Left colon (tissue), 2 donors: ENCODE results near the gene RCN2. TPM values are rescaled to one million over a fixed set of nuclear protein-coding genes. Genes with fewer than 3 reads are reported as not detected.

Experiments used
- ATAC-seq: fragments of 200-7000 bp; cut with Tn5 transposase; one replicate; pipeline ENCODE4 v1.9.1; 2020; ENCODE audit warnings: mild to moderate bottlenecking, moderate library complexity
- DNase-seq, 2 donors: peaks; one replicate each; pipeline ENCODE4 v3.0.0-alpha.2; 2020
- intact Hi-C, 2 donors: fragments of 100-400 bp; cut with DNase I in 1 of 2; cut with micrococcal nuclease in 1 of 2; formaldehyde crosslinking; loops; one replicate each; pipeline versions ENCODE4 v1.11.2 to v1.14.0; 2022; cut with DNase I, micrococcal nuclease
- total RNA-seq, 2 donors: library from RNA; stranded (reverse); fragmentation: NEBNext Ultra II Directional; extraction: Animal tissue kit (Norgen Biotek cat#: 25700); gene quantifications; one replicate each; pipeline ENCODE4 v1.2.1, GENCODE V29; 2021
- donor health status: DM: no; HTN: no; CAD: no.
- donor health status: DM: yes; HTN: yes; CAD: no.

The RCN2 gene
- total RNA-seq, 2 donors from 2014 or later, result 28.8 to 30.0 TPM

DNA sequence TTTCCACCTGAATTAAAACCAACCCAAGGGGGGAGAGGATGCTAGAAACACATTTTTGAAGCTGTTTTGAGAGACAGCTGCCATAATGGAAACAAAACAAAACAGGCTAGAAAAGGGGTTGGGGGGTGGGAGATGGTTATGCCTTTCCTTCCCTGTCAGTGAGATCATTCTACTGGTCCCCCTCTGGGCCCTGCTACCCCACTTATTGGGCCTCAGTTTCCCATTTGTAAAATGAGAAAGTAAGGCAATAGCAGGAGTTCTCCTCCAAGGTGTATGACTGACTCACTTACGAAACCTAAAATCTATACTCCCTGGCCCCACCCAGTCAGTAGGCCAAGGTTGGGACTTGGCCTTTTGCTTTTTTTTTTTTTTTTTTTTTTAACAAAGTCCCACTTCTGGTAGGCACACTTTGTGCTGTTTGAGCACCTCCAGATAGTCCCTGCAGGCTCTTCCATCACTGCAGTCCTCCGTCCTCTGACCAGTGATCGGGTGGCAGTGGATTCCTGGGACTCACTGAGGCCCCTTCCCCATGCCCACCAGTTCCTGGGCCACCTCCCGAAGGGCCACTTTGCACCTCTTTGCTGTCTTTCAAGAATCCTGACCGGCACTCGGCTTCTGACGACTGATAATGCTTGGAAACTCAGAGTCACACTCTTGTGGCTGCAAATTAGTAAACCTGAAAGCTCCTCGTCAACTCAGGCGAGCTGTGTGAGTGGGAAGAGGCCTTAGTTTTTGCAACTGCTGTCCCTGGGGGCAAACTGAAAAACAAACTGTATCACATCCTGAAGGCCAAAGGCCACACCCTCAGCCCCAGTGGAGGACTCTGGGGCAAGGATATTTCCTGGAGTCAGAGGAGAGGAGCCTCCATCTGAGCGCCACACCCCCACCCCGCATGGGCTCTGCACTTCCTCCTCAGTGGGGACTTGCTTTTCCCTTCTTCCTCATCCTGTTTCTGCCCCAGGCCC is 56.6 kb downstream of the RCN2 start:
- peak; percentile 55 to 60 for DNase-seq
- ATAC-seq, result peak; percentile 91
- intact Hi-C loops, result no loop called here

DNA sequence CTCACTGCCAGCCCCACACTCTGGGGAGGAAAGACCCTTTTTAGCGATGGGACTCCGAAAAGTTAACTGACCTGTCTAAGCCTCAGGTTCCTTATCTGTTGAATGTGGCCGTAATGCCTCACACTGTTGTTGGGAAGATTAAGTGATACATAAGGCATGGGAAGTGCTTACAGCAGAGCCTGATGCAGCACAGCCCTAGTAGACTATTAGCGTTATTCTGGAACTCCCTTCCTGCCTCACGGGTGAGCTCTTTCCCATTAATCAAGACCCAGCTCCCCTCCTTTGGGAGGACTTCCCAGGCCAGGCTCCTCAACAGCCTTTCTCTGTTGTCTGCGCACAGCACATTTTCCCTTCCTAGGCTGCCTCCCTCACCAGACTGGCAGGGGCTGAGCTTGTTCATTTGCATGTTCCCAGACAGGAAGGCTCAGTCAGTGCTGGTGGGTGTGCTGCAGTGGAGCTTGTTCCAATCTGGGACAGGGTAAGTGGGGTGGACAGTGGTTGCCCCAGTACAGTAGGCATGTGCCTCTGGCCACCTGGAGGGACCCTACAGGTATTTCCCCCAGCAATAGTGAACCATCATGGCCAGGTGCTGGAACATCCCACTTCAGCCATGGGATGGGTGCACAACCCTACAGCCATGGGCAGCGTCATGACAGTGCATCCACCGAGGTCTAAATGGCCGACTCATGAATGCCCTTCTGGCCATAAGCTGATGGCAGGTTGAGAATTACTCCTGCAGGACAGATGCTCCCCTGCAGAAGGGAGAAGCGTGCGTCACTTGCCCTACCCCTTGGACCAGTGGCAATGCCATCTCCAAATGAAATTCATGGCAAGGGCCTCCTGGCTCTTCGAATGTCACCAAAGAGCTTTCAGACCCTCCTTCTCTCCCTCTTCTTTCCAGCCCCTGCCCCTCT is 57.6 kb downstream of the RCN2 start:
- peak; percentile 13 for ATAC-seq
- DNase-seq, result no peak
- intact Hi-C loops, result no loop called here

DNA sequence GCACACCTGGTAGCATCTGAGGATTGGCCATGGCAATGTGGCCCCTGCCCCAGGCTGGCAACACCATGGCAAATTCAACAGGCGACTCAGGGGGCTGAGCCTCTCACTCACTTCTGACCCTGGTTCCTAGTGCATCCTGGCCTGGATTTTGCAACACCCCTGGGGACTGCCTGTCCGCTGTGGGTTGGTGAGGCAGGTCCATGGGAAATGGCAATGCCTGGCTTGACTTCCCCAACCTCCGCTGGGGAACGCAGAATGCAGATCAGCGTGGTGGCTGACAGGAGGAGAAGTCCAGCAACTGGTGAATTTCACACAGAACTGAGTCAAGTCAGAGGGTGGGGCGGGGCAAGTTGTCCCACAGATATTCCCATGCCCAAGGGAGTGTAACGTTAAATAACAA is 59.5 kb downstream of the RCN2 start:
- no peak for ATAC-seq
- intact Hi-C loops, result no loop called here
- DNase-seq, result no peak

DNA sequence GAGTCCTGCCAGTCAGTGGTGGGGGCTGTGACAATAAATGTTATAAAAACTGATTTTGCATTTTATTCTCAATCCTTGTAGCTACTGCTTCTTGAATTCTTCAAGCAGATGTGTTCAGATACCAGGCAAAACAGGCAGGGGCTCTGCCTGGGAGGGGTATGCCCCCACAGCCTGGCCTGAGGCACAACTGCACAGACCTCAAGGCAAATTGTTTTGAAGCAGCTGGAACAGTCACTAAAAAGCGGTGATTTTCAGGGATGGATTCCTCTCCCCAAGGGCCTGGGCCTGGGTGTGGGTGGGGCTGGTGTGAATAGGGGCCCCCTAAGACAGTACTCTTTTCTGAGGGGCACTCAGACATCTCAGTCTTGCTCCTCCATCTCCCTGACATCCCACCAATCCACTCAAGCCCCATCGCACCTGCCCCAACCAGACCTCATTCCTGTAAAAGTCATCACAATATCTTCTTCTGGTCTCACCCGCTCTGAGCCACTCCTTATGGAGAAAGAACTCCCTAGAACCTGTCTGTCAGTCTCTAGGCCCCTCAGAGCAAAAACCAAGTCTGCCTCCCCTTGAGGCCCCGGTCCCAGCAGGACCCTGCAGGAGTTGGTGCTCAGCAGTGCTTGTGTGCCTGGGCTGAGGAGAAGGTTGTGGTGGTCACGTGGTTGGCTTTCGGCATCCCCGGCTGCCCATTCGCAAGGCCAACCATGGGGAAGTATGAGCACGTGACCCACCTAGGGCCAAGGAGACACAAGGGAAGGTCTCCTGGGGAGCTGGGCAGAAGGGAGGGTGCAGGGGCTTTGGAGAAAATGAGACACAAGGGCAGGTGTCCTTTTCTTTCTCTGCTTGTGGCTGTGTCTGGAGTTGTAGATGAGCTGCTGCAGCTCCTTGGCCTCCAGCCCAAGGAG is 60.4 kb downstream of the RCN2 start:
- intact Hi-C loops, result no loop called here
- DNase-seq, result no peak
- ATAC-seq, result no peak

DNA sequence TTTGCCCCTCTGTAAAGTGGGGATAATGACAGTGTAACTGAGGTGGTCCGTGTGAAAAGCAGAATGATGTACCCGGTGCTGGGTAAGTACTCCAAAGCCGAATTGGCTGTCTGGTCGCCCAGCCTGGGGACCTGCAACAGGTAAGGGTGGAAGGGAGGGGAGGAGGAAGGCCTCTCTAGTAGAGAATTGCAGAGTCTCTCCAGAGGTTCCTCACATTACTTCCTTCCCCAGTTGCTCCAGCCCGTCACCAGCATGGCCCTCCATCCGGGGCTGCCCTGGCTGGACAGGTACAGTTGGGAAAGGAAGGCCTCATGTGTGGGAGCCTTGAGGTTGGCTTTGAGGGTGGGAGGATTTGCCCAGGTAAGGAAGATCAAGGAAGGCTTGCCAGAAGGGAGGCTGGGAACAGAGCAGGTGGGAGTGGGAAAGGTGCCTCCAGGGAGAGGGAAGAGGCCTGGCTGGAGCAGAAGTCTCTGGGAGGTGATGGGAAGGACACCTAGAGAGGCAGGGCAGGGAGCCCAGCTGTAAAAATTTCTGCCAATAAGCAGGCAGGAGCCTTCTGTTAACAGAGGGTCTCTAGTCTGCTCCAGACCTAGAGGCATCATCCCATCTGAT is 61.7 kb downstream of the RCN2 start:
- DNase-seq (no peak), ATAC-seq (no peak)
- intact Hi-C loops, result no loop called here

DNA sequence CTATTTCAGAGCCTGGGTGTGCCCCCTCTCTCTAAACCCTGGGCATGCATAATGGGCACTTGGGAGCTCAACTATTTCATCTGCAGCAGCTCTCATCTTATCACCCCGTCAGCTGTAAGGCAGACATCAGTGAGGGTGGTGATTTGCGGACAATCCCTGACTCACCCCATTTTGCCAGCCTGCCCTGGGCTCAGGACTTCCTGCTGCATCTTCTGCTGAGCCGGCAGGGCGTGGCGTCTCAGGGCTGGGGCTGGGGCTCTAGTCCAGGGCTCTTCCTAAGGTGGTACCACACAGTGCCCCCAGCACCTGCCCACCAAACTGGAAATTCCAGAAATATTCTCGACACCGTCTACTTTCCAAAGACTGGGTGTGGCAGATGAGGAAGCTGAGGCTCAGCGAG is 62.5 kb downstream of the RCN2 start:
- intact Hi-C loops, result no loop called here
- peak; percentile 28 to 46 for DNase-seq
- peak; percentile 58 for ATAC-seq

DNA sequence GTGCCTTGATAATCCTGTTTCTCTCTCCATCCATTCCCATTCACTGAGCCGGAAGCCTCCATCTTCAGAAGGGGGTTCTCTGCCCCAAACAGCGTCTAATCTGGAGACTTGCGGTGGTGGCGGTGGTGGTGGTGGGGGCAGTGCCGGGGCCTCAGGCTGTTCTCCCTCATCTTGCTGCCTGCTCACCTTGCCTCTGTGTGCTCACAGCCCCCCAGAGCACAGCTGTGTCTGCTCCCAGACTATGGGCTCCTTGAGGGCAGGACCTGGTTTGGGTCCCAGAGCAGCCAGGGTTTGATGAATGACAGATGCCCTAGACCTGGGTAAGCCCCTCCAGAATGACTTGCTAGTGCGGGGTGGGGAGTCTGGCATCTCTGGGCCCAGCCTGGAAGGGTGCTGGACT is 62.9 kb downstream of the RCN2 start:
- intact Hi-C loops, result no loop called here
- DNase-seq (peak in 1 of 2 donors; percentile 18), ATAC-seq (no peak)

DNA sequence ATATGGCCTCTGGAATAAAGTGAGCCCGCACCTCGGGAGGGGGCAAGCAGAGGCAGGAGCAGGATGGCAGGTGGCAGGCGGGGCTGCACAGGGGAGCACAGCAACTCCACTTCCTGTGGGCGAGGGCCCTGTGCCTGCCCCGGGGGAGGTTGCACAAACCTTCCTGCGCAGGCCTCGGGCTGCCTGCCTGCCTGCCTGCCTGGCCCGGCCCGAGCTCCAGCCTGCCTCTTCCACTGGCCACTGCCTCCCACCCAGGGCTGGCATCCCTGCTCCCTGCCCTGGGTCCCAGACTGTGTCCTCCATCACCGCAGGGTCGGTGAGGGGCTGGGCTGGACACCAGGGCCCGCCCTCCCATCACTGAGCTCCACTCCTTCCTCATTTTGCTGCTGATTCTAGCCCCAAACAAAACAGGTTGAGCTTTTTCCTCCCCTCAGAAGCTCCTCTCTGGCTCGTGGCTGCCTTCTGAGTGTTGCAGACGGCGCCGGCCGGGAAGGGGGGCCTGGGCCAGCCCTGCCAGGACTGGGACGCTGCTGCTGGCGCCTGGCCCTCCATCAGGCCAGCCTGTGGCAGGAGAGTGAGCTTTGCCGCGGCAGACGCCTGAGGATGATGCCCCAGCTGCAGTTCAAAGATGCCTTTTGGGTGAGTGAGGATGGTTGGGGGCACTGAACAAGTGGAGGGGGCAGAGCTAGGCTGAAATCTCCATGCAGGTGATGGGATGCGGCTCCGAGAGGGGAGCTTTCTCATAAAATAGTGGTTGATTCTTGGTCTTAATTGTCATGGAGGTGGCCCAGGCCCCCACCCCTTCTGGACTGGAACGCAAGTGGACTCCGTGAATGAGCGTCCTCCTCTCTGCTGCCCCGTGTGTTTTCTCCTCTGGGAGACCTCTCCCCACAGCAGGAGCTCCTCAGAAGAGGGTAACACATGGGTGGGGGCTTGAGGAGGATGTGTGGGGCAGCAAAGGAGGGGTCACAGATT is 63.7 kb downstream of the RCN2 start, which contains the start of gene PSTPIP1:
Gene PSTPIP1 (plus strand): TSS at position 156 of the 975 bp plus-strand sequence. CDS start 448 bp downstream, at position 604.
- DNase-seq (peak in 1 of 2 donors; percentile 50), ATAC-seq (peak; percentile 55)
- intact Hi-C loops, result no loop called here

DNA sequence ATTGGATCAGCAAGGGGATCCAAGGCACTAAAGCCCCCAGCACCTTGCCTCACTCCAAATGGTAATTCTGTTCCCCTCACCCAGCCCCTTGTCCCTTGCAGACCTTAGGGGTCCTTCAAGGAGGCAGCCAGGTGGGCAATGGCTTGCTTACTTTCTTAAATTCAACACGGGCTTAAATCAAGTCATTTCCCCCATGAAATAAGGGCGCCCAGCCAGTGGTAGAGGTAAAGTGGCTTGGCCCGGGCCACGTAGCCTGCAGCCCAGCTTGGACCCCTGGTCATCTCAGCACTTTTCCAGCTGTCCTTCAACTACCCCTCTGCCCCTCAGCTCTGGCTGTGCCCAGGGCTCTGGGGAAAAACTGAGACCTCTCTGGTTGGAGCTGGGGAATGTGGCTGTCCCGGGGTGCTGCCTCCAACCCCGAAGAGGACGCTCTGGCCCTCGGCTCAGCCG is 64.6 kb downstream of the RCN2 start:
- intact Hi-C loops, result no loop called here
- no peak for DNase-seq
- ATAC-seq, result no peak

DNA sequence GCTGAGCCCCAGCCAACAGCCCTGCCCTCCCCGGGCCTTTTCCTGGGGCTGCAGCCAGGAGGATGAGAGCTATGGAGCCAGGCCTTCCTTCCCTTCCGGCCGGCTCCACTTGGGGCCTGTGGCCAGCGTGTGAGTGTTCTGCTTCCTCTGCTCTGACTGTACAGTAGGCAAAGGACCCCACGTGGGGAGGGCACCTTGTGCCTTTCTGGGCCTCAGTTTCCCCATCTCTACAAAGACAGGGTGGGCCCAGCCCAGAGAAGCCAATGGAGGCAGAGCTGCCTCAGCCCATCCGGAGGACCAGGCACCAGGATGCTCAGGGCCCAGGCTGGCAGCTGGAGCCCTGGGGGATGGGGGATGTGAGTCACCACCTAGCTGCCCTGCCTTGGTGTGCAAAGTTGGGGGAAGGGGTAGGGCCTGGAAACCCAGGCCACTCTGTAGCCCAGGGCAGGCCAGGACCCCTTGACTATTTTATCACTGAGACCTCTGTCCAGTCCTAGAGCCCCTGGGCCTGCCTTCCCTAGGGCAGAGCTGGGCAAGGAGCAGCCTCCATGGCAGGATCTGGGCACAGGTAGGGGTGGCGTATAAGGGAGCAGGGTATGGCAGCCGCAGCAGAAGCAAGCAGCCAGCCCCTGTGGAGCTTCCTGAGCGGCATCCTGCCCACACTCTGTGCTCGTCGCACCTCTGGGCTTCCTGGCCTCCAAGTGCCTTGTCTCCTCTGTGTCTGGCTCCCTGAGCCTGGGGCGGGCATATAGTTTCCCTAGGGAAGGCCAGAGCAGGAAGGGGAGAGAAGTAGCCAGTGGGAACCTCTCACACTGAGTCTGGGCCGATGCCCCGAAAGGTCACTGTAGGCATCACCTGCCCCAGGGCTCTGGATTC is 65.2 kb downstream of the RCN2 start:
- intact Hi-C loops, result no loop called here
- ATAC-seq, result no peak
- DNase-seq, result peak in 1 of 2 donors; percentile 26

DNA sequence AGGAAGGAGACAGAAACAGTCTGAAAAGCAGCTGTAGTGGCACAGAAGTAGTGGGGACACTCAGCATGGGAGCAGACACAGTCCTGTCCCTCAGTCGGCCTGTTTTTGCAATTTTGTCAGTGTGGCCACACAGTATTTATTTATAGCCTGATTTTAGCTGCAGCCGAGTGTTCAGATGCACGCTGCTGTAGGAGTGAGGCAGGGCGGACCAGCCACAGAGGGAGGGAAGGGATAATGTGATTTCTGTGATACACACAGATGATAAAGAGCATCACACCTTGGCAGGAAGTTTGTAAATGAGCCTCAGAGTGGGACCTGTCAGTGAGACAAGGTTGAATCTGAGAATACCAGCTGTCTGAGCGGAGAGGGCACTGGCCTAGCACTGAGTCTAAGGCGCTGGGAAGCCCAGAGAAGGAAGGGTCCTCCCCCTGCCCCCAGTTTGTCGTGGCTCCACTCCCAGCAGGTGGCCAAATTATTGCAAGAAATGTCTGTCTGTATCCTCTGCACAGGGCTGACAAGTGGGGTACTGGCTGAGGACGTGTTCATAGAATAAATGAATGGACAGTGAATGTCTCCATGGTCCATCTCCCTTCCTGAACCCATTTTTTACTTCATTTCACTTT is 67.2 kb downstream of the RCN2 start:
- intact Hi-C loops, result no loop called here
- DNase-seq (no peak), ATAC-seq (no peak)

DNA sequence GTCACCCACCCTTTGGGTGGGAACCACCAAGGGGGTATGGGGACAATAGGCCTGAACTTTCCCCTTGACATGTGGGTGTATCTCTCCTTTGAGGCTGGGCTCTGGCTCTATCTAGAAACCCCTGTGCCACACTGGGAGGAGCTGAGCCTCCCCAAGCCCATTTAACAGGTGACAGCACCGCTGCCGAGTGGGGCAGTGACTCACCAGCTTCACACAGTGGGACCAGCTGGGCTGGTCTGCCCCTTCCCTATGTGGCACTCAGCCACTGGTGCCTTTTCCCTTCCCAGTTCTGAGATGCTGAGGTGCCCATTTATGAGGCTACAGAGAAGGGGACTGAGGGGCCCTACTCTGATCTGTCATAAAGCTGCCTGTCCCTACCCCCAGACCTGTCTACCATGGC is 68.4 kb downstream of the RCN2 start:
- DNase-seq, result no peak
- intact Hi-C loops, result no loop called here
- ATAC-seq, result no peak

DNA sequence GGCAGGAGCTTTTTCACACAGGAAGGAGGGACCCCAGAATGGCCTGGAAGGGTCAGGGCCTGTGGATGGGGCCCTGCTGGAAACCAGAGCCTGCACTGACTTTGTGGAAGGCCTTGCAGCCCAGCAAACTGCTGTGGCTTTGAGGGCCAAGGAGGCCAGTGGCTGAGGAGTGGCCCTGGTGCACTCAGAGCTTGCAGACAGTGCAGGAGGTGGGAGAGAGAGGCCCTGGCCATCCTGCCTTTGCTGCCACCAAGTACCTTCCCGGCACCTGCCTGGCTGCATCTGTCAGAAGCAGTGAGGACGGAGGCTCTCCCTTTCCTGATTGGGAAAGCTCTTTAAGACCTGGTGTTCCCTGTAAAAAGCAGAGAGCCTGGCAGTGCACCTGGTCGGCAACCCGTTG is 69.8 kb downstream of the RCN2 start:
- ATAC-seq, result no peak
- intact Hi-C loops, result no loop called here
- no peak for DNase-seq

DNA sequence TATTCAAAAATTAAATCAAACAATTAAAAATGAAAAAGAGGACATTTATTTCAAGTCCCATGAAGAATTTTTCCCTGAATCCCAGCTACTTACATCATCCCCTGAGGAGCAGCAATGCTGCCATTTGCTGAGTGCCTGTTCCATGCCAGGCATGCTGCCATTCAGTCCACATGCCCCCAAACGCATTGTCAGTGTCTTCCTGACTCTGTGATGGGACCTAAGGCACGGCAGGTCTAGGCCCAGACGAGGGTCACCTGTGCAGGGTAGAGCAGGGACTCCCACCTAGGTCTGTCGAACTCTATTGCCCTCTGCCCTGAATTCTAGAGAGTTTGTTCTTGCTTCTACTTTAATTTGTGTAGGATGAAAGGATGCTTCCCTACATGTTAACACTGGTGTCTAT is 70.4 kb downstream of the RCN2 start:
- DNase-seq (no peak), ATAC-seq (no peak)
- intact Hi-C loops, result no loop called here

DNA sequence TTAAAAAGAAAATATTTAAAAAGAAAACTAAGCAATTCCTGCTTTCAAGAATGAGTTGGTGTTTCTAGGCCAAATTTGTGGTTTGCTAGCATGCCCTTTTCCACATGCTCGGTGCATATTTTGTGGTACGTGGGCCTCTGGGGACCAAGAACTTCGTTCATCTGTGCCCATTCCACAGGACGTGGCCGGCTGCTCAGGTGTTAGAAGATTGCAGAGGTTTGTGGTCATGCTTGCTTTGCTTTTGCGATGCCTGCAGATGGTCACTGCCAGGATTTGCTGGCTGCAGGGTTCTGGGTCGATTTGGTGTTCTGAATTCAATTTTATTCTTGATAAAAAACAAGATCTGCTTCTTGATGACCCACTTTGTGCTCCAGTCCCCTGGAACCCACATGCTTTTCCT is 70.9 kb downstream of the RCN2 start:
- no peak for ATAC-seq
- intact Hi-C loops, result no loop called here
- DNase-seq, result peak in 1 of 2 donors; percentile 16
